Measurements from ENCODE around the gene GTF2F2. TPM values are rescaled to one million over a fixed set of nuclear protein-coding genes. Genes with fewer than 3 reads are reported as not detected.

GTF2F2 gene
- total and polyA plus RNA-seq, 9 of the 15 experiments (the other 6 are each of a cell fraction or from before 2014, with no cell fraction given): 19.7 to 44.8 (median 32.4) TPM

- TF ChIP-seq, protein P1, sequence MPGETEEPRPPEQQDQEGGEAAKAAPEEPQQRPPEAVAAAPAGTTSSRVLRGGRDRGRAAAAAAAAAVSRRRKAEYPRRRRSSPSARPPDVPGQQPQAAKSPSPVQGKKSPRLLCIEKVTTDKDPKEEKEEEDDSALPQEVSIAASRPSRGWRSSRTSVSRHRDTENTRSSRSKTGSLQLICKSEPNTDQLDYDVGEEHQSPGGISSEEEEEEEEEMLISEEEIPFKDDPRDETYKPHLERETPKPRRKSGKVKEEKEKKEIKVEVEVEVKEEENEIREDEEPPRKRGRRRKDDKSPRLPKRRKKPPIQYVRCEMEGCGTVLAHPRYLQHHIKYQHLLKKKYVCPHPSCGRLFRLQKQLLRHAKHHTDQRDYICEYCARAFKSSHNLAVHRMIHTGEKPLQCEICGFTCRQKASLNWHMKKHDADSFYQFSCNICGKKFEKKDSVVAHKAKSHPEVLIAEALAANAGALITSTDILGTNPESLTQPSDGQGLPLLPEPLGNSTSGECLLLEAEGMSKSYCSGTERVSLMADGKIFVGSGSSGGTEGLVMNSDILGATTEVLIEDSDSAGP (CRISPR knock-in tag; IDR thresholded peaks at IDR 0.05): no peak
- TF ChIP-seq FOS (IDR thresholded peaks at IDR 0.05; ENCODE audit: extremely low read depth, insufficient read length) (no peak), CREB5 (CRISPR knock-in tag; IDR thresholded peaks at IDR 0.05) (no peak), SRSF1 (IDR thresholded peaks at IDR 0.05; ENCODE audit: low read depth, low read length) (no peak), MXI1 (IDR thresholded peaks at IDR 0.05; ENCODE audit: low read depth, low read length) (no peak), ZZZ3 (IDR thresholded peaks at IDR 0.05) (no peak), ZFP36 (IDR thresholded peaks at IDR 0.05; ENCODE audit: low read depth, low read length, partially characterized antibody) (no peak), ZNF518B (CRISPR knock-in tag; IDR thresholded peaks at IDR 0.05) (no peak), NCOA6 (IDR thresholded peaks at IDR 0.05) (no peak), KAT7 (CRISPR knock-in tag; IDR thresholded peaks at IDR 0.05; ENCODE audit: borderline replicate concordance) (no peak), RBM14 (IDR thresholded peaks at IDR 0.05; ENCODE audit: borderline replicate concordance, insufficient read depth, low read depth, low read length) (no peak), NBN (IDR thresholded peaks at IDR 0.05; ENCODE audit: low read depth) (no peak)
- TF ChIP-seq, protein P2, sequence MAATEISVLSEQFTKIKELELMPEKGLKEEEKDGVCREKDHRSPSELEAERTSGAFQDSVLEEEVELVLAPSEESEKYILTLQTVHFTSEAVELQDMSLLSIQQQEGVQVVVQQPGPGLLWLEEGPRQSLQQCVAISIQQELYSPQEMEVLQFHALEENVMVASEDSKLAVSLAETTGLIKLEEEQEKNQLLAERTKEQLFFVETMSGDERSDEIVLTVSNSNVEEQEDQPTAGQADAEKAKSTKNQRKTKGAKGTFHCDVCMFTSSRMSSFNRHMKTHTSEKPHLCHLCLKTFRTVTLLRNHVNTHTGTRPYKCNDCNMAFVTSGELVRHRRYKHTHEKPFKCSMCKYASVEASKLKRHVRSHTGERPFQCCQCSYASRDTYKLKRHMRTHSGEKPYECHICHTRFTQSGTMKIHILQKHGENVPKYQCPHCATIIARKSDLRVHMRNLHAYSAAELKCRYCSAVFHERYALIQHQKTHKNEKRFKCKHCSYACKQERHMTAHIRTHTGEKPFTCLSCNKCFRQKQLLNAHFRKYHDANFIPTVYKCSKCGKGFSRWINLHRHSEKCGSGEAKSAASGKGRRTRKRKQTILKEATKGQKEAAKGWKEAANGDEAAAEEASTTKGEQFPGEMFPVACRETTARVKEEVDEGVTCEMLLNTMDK (IDR thresholded peaks at IDR 0.05; ENCODE audit: borderline replicate concordance, insufficient read depth, low read depth, low read length, poor library complexity, severe bottlenecking): no peak
Observed at GRCh38 chr13:45084515-45084914, 35.8 kb upstream of the GTF2F2 start (continued).
